HL-60 (cell line): ENCODE results near the gene CYSTM1.

ENCODE experiments used
- CTCF ChIP-seq: IDR thresholded peaks from one replicate; pipeline ENCODE4 v1.5.1; 2011; ENCODE audit warnings: low read length, control low read depth, inconsistent platforms; ENCODE audit not compliant: insufficient read depth
- GABPA ChIP-seq: IDR thresholded peaks from 2 replicates; pipeline ENCODE4 v1.6.1; 2012; ENCODE audit warnings: low read depth
- POLR2AphosphoS5 ChIP-seq: IDR thresholded peaks from 2 replicates; pipeline ENCODE4 v1.6.1; 2012; ENCODE audit warnings: low read depth
- REST ChIP-seq: IDR thresholded peaks from 2 replicates; pipeline ENCODE4 v1.6.1; 2012; ENCODE audit warnings: low read depth; ENCODE audit not compliant: insufficient replicate concordance
- SPI1 ChIP-seq: IDR thresholded peaks from 2 replicates; pipeline ENCODE4 v1.6.1; 2012; ENCODE audit warnings: low read depth, mild to moderate bottlenecking, borderline replicate concordance

- TF ChIP-seq REST (no peak), CTCF (no peak), POLR2AphosphoS5 (no peak), GABPA (no peak), SPI1 (no peak)
Measured at GRCh38 chr5:140239461-140239860, 64.5 kb downstream of the CYSTM1 start.
